Suprapubic skin (tissue), 3 donors: ENCODE measurements around the gene CEP44.
"Not testable (repeated sequence)": the region's sequence is repeated elsewhere in the genome, so short reads cannot be mapped to it uniquely, and the experiment has no call there.

Source experiments
- POLR2A ChIP-seq, 2 donors: fragments of 450-650 bp; IDR thresholded peaks; one replicate each; pipeline ENCODE4 v1.6.1; 2017; ENCODE audit warnings: antibody characterized with exemption in 2 of 2, mild to moderate bottlenecking in 2 of 2, moderate library complexity in 2 of 2
- TF ChIP-seq, protein P1 (sequence below), 2 donors: fragments of 200-600 bp in 1 of 2; fragments of 450-650 bp in 1 of 2; sonication (generic) in 1 of 2; IDR thresholded peaks; one replicate each; pipeline ENCODE4 v1.5.1; 2016 to 2019; ENCODE audit warnings: antibody characterized with exemption in 2 of 2, mild to moderate bottlenecking in 1 of 2, moderate library complexity in 1 of 2

DNA sequence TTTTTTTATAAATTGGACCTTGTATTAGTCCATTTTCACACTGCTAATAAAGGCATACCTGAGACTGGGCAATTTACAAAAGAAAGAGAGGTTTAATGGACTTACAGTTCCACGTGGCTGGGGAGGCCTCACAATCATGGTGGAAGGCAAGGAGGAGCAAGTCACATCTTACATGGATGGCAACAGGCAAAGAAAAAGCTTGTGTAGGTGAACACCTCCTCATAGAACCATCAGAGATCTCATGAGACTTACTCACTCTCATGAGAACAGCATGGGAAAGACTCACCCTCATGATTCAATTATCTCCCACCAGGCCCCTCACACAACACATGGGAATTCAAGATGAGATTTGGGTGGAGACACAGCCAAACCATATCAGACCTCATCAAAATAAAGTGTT is 80.1 kb downstream of the CEP44 start:
- TF ChIP-seq POLR2A (IDR thresholded peaks at IDR 0.05) = not testable (repeated sequence)
- TF ChIP-seq, protein P1, sequence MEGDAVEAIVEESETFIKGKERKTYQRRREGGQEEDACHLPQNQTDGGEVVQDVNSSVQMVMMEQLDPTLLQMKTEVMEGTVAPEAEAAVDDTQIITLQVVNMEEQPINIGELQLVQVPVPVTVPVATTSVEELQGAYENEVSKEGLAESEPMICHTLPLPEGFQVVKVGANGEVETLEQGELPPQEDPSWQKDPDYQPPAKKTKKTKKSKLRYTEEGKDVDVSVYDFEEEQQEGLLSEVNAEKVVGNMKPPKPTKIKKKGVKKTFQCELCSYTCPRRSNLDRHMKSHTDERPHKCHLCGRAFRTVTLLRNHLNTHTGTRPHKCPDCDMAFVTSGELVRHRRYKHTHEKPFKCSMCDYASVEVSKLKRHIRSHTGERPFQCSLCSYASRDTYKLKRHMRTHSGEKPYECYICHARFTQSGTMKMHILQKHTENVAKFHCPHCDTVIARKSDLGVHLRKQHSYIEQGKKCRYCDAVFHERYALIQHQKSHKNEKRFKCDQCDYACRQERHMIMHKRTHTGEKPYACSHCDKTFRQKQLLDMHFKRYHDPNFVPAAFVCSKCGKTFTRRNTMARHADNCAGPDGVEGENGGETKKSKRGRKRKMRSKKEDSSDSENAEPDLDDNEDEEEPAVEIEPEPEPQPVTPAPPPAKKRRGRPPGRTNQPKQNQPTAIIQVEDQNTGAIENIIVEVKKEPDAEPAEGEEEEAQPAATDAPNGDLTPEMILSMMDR (IDR thresholded peaks at IDR 0.05) = not testable (repeated sequence)
